Measurements from ENCODE around the gene CCL23.
"Not testable (repeated sequence)": the region's sequence is repeated elsewhere in the genome, so short reads cannot be mapped to it uniquely, and the experiment has no call there.

Gene CCL23

DNA sequence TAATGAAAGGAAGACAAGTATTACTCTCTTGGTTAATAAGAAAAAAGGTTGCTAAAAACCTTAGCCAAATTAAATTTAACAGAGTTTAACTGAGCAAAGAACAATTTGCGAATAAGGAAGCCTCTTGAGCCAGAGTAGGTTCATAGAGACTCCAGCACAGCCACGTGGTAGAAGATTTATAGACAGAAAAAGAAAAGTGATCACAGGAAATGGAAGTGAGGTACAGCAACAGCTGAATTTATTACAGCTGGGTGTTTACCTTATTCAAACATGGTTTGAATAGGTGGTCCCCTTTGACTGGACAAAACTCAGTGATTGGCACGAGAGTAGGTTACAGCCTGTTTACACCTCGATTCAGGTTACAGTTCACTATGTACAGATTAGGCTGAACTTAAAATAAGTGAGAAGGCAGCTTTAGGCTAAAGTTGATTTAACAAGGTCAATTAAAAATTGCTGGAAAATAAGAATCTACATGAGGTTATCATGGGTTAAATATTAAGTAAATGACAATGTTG lies 13.1 kb downstream of the CCL23 start:
- no peak for DNase-seq (ENCODE audit: low spot score)

DNA sequence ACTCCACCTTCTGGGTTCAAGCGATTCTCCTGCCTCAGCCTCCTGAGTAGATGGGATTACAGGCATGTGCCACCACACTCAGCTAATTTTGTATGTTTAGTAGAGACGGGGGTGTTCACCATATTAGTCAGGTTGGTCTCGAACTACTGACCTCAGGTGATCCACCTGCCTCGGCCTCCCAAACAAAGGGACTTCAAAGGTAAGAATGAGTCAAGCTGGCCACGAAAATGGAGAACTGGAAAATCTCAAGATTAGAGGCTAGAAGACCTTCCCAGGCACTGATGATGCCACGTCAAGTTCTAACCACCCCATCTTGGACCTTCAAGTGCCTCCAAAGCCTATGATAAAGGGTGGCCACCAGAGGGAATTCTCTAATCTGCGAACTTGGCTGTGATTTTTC lies 15.1 kb downstream of the CCL23 start:
- no peak for DNase-seq (ENCODE audit: low spot score)

DNA sequence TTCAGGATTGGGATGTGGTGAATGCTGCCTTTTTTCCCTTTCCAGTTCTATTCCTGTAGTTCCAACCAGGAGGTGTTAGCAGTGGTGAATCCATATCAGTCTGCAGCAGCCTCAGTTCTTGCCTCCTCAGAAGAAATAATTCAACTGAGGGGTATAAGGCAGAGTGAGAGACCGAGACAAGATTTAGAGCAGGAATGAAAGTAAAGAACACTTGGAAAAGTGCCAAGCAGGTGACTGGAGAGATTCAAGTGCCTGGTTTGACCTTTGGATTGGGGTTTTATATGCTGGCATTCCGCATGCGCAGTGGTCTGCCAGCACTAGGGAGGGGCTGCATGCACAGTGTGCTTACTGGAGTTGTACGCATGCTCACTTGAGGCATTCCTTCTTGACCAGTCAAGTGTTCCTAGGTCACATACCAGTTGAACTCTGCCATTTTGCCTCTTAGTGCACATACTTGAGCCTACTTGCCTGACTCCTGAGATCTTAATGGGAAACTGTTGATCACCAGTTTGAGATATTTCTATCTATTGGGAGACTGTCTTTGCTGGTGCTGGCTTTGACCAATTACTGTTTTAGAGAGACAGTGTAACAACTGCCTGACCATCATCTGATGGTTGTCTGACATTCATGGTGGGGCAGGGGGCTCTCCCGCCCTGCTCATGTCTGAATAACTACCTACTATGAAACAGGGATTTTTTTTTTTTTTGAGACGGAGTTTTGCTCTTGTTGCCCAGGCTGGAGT lies 15.7 kb downstream of the CCL23 start:
- DNase-seq (ENCODE audit: low spot score): no peak

DNA sequence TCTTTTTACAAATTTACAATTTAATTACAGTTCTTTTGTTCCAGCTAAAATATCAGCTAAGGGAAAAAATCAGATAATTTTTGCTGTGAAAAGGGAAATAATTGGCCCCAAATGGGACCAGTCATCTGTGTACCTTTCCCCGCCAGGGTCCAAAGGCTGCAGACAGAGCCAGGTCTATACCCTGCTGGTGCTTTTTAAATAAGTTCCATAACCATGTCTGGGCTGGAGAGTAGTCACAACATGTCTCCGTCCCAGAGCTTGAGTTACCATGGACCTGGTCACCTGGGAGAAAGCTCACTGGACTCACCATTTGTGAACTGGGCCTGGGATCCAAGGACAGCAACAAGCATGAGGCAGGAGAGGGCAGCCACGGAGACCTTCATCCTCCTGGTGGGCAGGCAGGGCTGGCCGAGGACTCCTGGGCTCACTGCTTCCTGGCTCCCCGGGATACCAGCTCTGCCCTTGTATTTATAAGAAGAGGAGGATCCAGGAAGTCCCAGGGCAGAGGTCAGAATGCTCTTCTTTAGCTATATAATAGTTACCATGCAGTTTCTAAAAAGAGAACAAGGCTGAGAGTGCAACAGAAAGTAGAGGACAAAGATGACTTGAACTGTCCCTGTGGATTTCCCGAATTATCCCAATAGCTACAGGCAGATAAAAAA lies 16.5 kb downstream of the CCL23 start, which contains the start of gene CCL15:
Gene CCL15 (minus strand): TSS at position 444 of the 662 bp plus-strand sequence. CDS start 61 bp downstream, at position 383.
- no peak for DNase-seq (ENCODE audit: low spot score)

DNA sequence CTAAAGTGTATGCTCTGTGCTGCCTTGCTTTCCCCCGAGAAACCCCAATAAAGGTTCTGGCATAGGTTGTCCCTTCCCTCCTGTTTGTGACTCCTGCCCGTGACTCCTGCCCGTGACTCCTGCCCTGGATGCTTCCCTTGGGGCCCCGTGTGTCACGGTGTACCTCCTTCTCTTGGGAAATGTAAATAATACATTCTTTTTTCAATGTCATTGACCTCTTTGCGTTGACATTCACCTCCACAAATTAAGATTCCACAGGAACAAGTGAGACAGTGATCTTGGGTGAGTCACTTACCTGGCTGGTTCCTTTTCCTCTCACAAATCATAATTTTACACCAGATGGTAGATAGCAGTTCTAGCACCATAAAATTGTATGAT lies 17.1 kb downstream of the CCL23 start:
- no peak for DNase-seq (ENCODE audit: low spot score)

DNA sequence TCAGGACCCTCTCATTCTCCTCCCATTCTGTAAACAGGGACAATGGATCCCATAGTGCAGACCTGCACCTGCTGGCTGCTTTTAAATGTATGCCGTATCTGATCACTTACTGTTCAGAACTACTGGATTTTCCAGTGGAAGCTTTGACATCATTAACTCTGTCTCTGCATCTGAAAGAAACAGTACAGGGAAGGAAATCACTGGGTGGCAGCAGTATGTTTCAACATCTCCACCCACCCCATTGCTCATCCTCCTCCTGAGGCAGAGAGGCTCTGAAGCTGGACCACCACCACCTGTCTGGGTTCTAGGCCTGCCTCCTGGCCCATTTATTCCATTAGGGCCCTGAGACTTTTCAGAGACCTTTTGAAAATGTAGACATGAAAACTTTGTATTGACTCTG lies 19.0 kb downstream of the CCL23 start:
- no peak for DNase-seq (ENCODE audit: low spot score)

DNA sequence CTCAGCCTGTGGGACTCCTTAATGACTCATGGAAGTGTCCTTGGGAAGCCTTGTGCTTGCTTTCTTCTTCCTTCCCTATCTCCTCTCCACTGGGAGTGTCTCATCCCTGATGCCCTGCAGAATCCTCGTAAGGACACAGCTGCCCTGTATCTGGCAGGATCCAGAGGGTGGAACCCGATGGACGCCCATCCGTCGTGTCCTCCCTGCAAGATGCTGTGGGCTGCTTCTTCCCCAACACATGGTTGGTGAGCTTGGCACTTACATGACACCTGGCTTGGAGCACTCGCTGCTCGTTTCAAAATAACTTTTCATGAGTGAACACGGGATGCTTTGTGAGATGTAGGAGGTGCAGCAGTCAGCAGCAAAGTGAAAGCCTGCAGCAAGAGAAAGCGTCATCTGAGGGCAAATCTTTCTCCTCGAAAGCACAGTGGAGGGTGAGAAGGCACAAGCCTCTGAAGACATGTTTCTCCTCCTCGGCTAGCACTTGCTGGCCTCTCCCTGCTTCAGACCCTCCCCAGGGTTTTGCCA lies 19.7 kb downstream of the CCL23 start:
- no peak for DNase-seq (ENCODE audit: low spot score)

DNA sequence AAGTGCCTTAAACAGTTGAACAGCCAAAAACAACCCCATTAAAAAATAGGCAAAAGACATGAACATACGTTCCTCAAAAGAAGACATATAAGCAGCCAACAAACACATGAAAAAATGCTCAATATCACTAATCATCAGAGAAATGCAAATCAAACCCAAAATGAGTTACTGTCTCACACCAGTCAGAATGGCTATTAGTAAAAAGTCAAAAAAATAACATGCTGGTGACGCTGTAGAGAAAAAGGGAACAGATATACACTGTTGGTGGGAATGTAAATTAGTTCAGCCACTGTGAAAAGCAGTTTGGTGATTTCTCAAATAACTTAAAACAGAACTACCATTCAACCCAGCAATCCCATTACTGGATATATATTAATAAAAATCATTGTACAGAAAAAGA lies 22.4 kb downstream of the CCL23 start:
- DNase-seq (ENCODE audit: low spot score): not testable (repeated sequence)

DNA sequence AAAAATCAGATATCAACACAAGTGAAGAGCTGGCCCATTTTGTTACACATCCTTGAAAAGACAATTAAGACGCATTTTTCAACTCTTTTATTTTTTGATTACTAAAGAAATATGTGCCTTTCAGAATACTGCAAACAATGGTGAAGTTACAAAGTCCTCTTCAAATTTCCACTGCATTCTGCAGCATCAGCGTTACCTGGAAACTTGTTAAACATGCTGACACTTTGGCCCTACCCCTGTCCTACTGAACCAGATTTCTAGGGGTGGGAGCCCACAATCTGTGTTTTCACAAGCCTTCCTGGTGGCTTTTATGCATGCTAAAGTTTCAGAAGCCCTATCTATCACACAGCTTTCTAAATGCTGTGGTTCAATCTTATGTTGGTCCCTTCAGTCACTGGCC lies 26.7 kb downstream of the CCL23 start:
- DNase-seq (ENCODE audit: low spot score): no peak

DNA sequence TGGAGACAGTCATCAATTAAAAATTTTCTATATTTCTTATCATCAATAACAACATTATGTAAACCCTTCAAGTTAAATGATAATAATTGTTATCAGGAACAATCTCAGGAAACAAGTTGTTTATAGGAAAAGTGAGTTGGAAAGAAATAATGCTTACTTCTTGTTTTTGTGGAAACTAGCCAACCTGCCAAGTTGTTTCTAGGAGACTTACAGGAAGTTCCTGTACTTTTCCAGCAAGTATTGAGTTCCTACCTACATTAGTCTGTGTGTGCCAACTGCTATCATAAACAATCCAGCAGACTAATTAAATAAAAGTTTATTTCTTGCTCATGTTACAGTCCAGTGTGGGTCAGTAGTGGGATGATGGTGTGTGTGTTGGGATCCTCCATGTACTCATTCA lies 29.6 kb downstream of the CCL23 start:
- no peak for DNase-seq (ENCODE audit: low spot score)

DNA sequence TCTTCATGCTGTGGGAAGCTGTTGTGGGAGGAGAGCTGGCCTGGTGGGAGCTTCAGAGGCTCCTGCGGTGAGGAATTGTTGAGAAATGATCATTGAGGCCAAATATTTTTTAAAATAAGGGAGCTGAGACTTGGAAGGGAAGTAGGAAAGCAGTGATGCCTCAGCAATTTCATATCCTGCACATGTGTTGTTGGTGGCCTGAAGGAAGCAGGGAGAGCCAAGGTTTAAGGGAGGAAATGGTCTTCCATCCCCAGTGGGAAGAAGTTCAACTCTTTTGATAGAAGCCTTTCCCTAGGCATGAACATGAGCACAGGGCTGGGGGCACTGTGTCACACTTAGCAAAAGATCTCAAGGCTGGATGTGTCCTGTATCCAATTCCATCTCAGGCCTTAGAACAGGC lies 31.1 kb downstream of the CCL23 start, which contains the start of gene CCL14:
Gene CCL14 (minus strand): TSS at position 87 of the 400 bp plus-strand sequence. CDS start 80 bp downstream, at position 7.
- no peak for DNase-seq (ENCODE audit: low spot score)

DNA sequence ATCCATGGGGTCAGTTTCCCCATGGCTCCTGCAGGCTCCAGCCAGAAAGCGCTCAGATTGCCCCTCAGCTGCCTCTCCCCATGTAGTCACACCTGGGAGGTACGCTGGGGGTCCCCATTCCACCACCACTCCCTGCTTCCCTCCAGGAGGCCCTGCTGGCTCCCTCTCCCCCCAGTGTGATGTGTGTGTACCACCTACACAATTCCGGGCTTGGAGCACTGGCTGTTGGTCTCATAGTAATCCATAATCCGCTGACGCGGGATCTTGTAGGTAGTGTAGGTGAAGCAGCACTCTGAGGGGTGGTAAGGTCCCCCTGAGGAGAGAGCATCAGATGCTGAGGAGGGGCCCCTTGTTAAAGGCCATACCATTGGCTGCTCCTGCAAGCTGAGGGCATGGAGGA lies 33.6 kb downstream of the CCL23 start:
- no peak for DNase-seq (ENCODE audit: low spot score)

DNA sequence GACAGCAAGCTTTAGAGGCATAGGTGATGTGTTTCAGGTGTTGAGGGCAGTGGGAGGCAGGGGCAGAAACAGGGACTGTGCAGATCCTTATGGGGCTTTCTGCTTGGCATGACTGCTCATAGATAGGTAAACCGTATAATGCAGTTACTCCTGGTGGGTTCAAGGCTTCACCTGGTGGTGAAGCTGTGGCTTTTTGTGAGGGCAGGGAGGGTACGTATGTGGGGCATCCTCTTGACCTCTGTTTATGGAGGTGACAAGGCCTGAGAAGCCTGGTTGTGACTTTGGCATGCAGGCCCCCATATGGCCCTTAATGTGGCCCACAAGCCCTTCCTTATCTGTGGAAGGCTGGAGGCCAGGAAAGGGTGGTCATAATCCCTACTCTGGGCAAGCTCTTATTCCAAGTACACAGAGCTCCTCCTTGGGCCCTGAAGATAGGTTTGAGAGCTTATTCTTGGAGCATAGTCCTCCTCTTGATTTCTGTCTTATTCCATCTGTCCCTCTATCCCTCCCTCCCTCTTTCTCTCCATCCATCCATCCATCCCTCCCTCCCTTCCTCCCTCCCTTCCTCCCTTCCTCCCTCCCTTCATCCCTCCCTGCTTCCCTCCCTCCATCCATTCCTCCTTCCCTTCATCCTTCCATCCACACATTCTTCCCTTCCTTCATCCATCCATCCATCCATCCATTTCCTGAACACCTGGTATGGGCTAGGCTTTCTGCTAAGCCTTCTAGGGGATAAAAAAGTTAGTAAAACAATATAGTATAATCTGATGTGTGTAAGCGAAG lies 35.2 kb downstream of the CCL23 start:
- no peak for DNase-seq (ENCODE audit: low spot score)

DNA sequence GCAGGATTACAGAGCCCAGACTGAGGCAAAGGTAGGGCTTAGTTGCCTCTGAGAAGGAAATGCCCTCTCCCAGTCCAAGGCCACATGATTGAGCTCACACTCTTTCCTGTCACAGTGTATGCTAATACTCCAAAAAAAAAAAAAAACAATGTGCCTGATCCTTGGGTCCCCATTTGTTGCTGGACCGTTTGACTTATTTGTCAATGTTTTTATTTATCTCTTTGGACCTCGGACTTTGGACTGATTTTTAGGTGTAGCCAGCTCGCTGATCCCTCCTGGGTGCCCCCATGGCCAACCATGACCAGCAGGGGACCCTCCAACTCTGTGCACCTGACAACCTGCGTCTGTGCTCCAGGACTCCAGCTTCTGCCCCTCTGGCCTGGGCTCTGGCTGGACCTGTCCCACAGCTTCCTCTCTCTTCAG lies 35.9 kb downstream of the CCL23 start:
- DNase-seq (ENCODE audit: low spot score): no peak

DNA sequence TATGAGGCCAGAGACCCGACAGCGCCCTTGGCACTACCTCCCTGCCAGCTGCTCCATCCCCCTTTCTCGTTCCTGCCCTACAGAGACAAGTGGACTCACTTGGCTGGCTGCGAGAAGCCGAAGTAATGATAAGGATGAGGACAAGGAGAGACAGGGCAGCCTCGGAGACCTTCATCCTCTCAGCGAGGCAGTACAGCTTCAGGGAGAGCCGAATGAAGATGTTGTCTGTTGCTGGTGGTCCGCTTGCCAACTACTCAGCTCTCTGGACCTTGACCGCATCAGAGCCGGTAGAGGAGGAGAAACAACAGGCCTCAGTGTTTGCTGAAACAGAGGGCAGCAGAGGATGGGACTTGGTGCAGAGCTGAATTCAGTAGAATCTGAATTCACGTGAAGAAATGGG lies 36.5 kb downstream of the CCL23 start, which contains the start of gene CCL16:
Gene CCL16 (minus strand): TSS at position 252 of the 400 bp plus-strand sequence. CDS start 77 bp downstream, at position 175.
- no peak for DNase-seq (ENCODE audit: low spot score)

DNA sequence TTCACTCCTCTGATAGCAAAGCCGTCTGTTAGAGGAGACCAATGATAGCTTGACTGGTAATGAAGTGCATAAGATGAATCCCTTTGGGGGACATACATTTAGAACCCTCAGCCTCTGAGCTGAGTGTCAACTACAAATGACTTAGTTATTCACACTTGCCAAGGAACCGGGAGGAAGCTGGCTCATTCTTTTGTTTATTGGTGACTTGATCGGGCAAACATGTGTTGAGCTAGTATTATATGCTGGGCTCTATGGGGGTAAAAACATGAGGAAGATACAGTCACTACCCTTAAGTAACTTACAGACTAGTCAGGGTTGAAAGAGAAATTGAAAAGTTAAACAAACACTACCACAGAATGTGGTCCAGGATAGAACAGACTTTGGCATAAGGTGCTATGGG lies 39.4 kb downstream of the CCL23 start:
- DNase-seq (ENCODE audit: low spot score): no peak

DNA sequence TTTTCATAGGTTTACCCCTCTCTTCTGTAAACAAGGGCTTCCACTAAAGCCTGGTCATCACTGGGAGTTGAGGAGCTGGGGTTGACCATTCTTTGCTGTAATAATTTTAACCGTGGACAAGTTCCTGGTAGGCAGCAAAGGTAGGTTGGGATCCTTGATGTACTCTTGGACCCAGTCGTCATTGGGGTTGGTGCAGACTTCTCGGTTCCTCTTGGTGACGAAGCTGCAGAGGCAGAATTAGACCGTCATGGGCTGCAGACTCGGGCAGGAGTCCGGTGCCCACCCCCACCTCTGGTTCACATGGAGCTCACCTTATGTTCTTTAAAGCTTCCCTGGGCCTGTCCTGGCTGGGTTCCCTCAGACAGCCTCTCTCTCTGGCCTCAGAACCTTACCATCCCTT lies 40.3 kb downstream of the CCL23 start:
- DNase-seq (ENCODE audit: low spot score): no peak

DNA sequence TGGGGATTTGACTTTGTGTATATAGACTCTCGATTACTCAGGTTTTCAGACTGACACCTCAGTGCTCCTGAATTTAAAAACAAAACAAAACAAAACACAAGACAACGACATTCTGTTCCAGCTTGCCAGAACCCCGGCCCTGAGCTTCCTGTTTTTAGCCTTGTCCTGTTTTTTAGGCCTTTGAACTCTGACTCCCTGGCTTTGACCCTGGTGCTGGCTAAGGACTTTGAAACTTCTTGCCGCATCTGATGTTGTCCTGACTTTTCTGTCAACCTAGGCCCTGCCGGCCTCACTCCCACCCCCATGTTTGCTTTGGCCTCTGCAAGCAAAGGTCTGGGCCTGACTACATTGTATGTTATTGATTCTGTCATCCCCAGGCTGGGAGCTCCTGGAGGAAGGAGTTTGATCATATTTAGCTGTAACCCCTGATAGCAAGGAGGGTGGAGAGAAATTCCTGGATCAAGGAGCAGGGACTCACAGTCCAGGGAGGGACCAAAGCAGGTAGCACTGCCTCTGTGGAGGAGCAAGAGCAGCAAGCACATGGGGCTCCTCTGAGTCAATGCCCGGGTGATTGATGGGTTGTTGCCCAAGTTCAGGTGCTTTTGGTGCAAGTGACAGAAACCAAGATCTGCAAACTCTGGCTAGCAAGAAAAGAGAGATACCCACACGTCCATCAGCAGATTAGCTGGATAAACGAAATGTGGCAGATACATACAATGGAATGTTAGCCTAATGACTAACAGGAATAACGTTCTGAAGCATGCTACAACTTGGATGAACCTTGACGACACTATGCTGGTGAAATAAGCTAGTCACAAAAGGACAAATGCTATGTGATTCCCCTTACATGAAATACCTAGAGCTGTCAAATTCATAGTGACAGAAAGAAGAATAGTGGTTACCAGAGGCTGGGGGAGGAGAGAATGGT lies 44.2 kb downstream of the CCL23 start:
- DNase-seq (ENCODE audit: low spot score): no peak

DNA sequence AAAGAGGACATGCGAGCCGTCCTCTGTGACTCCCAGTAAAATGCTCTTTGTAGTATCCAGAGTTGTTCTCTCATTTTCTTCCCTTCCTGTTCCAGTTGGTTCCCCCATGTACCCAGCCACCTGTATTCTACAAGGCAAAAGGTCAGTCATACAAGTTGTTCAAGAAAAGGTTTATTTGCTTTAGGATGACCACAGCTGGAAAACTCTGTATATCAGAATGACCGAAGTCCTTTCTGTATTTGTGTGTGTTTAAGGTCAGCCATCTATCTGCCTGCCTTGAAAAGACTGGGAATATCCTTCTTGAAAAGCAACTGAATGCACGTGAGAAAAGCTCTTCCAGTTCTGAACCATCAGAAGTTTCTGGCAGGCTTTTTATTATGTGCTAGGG lies 44.8 kb downstream of the CCL23 start:
- no peak for DNase-seq (ENCODE audit: low spot score)

DNA sequence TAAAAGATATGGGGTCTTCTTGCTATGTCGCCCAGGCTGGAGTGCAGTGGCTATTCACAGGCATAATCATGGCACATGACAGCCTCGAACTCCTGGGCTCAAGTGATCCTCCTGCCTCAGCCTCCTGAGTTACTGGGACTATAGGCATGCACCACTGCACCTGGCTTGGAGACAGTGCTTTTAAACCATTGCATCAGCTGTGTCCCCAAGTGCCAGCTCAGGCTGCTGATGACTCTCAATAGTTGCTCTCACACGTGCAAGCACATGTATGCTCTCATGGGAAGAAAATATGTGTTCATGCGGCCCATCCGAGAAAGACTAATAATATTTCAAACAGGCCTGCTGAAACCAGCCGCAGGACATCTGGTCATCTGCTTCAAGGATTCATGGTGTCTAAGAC lies 45.2 kb downstream of the CCL23 start:
- DNase-seq (ENCODE audit: low spot score): no peak

DNA sequence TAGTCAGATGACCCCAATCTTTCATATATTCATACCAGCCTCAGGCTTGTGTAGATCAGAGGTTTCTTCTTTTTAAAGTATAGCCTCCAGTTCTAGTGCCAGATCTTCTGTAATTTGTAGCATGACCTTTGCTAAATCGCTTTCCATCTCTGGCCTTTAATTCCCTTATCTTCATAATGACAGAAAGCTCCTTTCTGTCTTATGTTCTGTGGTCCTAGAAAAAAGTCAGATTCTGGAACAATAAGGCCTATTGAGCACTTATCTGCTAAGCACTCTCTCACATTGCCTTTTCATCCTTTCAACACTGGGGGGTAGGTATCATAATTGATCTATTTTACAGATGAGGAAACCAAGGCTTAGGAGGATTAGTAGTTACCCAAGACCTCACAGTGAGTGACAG lies 45.7 kb downstream of the CCL23 start:
- no peak for DNase-seq (ENCODE audit: low spot score)
